SU-DHL-6 (cell line): ENCODE data around the gene DCAF8.

Experiments used
- CTCF ChIP-seq: fragments of 200-600 bp; sonication (generic); IDR thresholded peaks from one replicate; pipeline ENCODE4 v1.5.1; 2017; ENCODE audit warnings: antibody characterized with exemption, mild to moderate bottlenecking, low read length, moderate library complexity; ENCODE audit not compliant: insufficient read depth, poor library complexity, severe bottlenecking
- EZH2phosphoT487 ChIP-seq: fragments of 200-600 bp; sonication (generic), shearing (Covaris generic); conservative IDR thresholded peaks from 2 replicates; pipeline ENCODE4 v1.6.1; 2018; ENCODE audit warnings: mild to moderate bottlenecking, antibody characterized with exemption, low read length, moderate library complexity, mixed read lengths

GRCh38 chr1:160257411-160258015 is 4.8 kb downstream of the DCAF8 start:
- no peak for TF ChIP-seq CTCF
- TF ChIP-seq EZH2phosphoT487: no peak
